Osteocyte (in vitro differentiated cells): ENCODE data around the gene ARHGEF40. TPM values are rescaled to one million over a fixed set of nuclear protein-coding genes. Genes with fewer than 3 reads are reported as not detected.

Experiments
- DNase-seq: peaks from one replicate; pipeline ENCODE4 v3.0.0; 2021; ENCODE audit warnings: mixed read lengths; ENCODE audit not compliant: unreplicated experiment; ENCODE audit errors: extremely low spot score
- H3K27ac Mint-ChIP-seq: one replicate; pipeline ENCODE4 v1.8.0; 2021; ENCODE audit warnings: mild to moderate bottlenecking, mixed read lengths; ENCODE audit not compliant: unreplicated experiment
- H3K27me3 Mint-ChIP-seq: one replicate; pipeline ENCODE4 v1.8.0; 2021; ENCODE audit warnings: mixed read lengths; ENCODE audit not compliant: unreplicated experiment
- H3K36me3 Mint-ChIP-seq: one replicate; pipeline ENCODE4 v1.8.0; 2021; ENCODE audit warnings: mixed read lengths; ENCODE audit not compliant: unreplicated experiment
- H3K4me1 Mint-ChIP-seq: one replicate; pipeline ENCODE4 v1.8.0; 2021; ENCODE audit warnings: mixed read lengths; ENCODE audit not compliant: unreplicated experiment
- H3K4me3 Mint-ChIP-seq: one replicate; pipeline ENCODE4 v1.8.0; 2021; ENCODE audit warnings: mild to moderate bottlenecking, moderate library complexity, mixed read lengths; ENCODE audit not compliant: unreplicated experiment
- H3K9me3 Mint-ChIP-seq: one replicate; pipeline ENCODE4 v1.8.0; 2021; ENCODE audit warnings: mixed read lengths; ENCODE audit not compliant: unreplicated experiment
- CTCF ChIP-seq: fragments of 200-600 bp; sonication (generic); IDR thresholded peaks from 2 replicates; pipeline ENCODE4 v1.5.0; 2021; ENCODE audit warnings: antibody characterized with exemption, mild to moderate bottlenecking, moderate library complexity
- total RNA-seq: library from RNA; stranded (reverse); gene quantifications from 2 replicates; pipeline ENCODE4 v1.2.1, GENCODE V29; 2021

The ARHGEF40 gene
- total RNA-seq, 1 donor from 2014 or later: 139 TPM

- Mint-ChIP-seq H3K27me3 (peaks cover 39% of the 10 kb centered on the region), H3K27ac (no peak overlapping the region), H3K9me3 (no peaks in the 10 kb centered on the region), H3K4me1 (no peaks in the 10 kb centered on the region), H3K4me3 (no peak overlapping the region), H3K36me3 (no peaks in the 10 kb centered on the region)
- no peak for TF ChIP-seq CTCF
- no peak for DNase-seq
Measured at GRCh38 chr14:21118933-21119332, 48.8 kb downstream of the ARHGEF40 start.

- no peaks in the 10 kb centered on the region for H3K9me3 Mint-ChIP-seq
- H3K36me3 Mint-ChIP-seq: no peaks in the 10 kb centered on the region
- TF ChIP-seq CTCF: no peak
- peaks cover 48% of the 10 kb centered on the region for H3K27me3 Mint-ChIP-seq
- H3K4me1 Mint-ChIP-seq: no peaks in the 10 kb centered on the region
- H3K4me3 Mint-ChIP-seq: no peak overlapping the region
- no peak for DNase-seq
- no peak overlapping the region for H3K27ac Mint-ChIP-seq
Measured at GRCh38 chr14:21120686-21121085, 50.6 kb downstream of the ARHGEF40 start.

- Mint-ChIP-seq H3K9me3 (no peaks in the 10 kb centered on the region), H3K27me3 (peaks cover 51% of the 10 kb centered on the region), H3K36me3 (no peaks in the 10 kb centered on the region), H3K4me3 (no peak overlapping the region), H3K27ac (no peak overlapping the region), H3K4me1 (no peaks in the 10 kb centered on the region)
- no peak for TF ChIP-seq CTCF
- DNase-seq: no peak
Measured at GRCh38 chr14:21121122-21121521, 51.0 kb downstream of the ARHGEF40 start.

- H3K9me3 Mint-ChIP-seq: no peaks in the 10 kb centered on the region
- DNase-seq: no peak
- no peak overlapping the region for H3K4me3 Mint-ChIP-seq
- H3K36me3 Mint-ChIP-seq: no peaks in the 10 kb centered on the region
- no peak overlapping the region for H3K27ac Mint-ChIP-seq
- no peak for TF ChIP-seq CTCF
- H3K27me3 Mint-ChIP-seq: peaks cover 59% of the 10 kb centered on the region
- H3K4me1 Mint-ChIP-seq: no peaks in the 10 kb centered on the region
Measured at GRCh38 chr14:21123429-21123828, 53.3 kb downstream of the ARHGEF40 start.

GRCh38 chr14:21133901-21134300 lies 63.8 kb downstream of the ARHGEF40 start:
- no peak for TF ChIP-seq CTCF
- peaks cover 39% of the 10 kb centered on the region for H3K27me3 Mint-ChIP-seq

More at GRCh38 chr14:21133901-21134300, 63.8 kb downstream of the ARHGEF40 start:
- H3K27ac Mint-ChIP-seq: no peak overlapping the region
- no peak overlapping the region for H3K4me3 Mint-ChIP-seq
- peaks cover 14% of the 10 kb centered on the region for H3K9me3 Mint-ChIP-seq
- H3K4me1 Mint-ChIP-seq: no peaks in the 10 kb centered on the region
- DNase-seq: no peak
- no peaks in the 10 kb centered on the region for H3K36me3 Mint-ChIP-seq
